Stimulated activated CD4-positive, alpha-beta T cell treated with anti-CD3 and anti-CD28 coated beads, Interleukin-15, amount 100 ng/mL, for 48 hours (primary cell): Measurements from ENCODE around the gene LAMC2.
"Not testable (repeated sequence)": the region's sequence is repeated elsewhere in the genome, so short reads cannot be mapped to it uniquely, and the experiment has no call there.

Experiments used
- DNase-seq, 2 donors: peaks; one replicate each; pipeline ENCODE4 v3.0.0-alpha.2; 2020; ENCODE audit warnings: low read depth in 2 of 2

Gene LAMC2

GRCh38 chr1:183185941-183186490, at the start of gene LAMC2:
LAMC2 (plus strand) TSS chr1:183186264; CDS start chr1:183186353, 89 bp downstream.
- DNase-seq, result peak in 1 of 2 donors; percentile 25

GRCh38 chr1:183137782-183138181, 48.3 kb upstream of the LAMC2 start:
- no peak for DNase-seq

- no peak for DNase-seq
Observed at GRCh38 chr1:183138301-183138700, 47.8 kb upstream of the LAMC2 start.

GRCh38 chr1:183139281-183139942, 46.7 kb upstream of the LAMC2 start:
- DNase-seq, result no peak

GRCh38 chr1:183140633-183141032, 45.4 kb upstream of the LAMC2 start:
- no peak for DNase-seq

- no peak for DNase-seq
Observed at GRCh38 chr1:183142171-183142570, 43.9 kb upstream of the LAMC2 start.

GRCh38 chr1:183143576-183144315, 42.3 kb upstream of the LAMC2 start:
- no peak for DNase-seq

- DNase-seq, result no peak
Observed at GRCh38 chr1:183144752-183145151, 41.3 kb upstream of the LAMC2 start.

GRCh38 chr1:183147735-183148134, 38.3 kb upstream of the LAMC2 start:
- DNase-seq, result no peak

- DNase-seq, result no peak
Observed at GRCh38 chr1:183148599-183148998, 37.5 kb upstream of the LAMC2 start.

GRCh38 chr1:183149273-183149672, 36.8 kb upstream of the LAMC2 start:
- DNase-seq, result no peak

GRCh38 chr1:183150032-183150431, 36.0 kb upstream of the LAMC2 start:
- DNase-seq, result not testable (repeated sequence)

GRCh38 chr1:183150445-183150844, 35.6 kb upstream of the LAMC2 start:
- no peak for DNase-seq

GRCh38 chr1:183152180-183152579, 33.9 kb upstream of the LAMC2 start:
- DNase-seq, result no peak

GRCh38 chr1:183155939-183156338, 30.1 kb upstream of the LAMC2 start:
- no peak for DNase-seq

GRCh38 chr1:183159960-183160359, 26.1 kb upstream of the LAMC2 start:
- no peak for DNase-seq

- no peak for DNase-seq
Observed at GRCh38 chr1:183161391-183161790, 24.7 kb upstream of the LAMC2 start.

GRCh38 chr1:183163316-183163715, 22.7 kb upstream of the LAMC2 start:
- DNase-seq, result no peak

- no peak for DNase-seq
Observed at GRCh38 chr1:183164340-183164739, 21.7 kb upstream of the LAMC2 start.

GRCh38 chr1:183164963-183165362, 21.1 kb upstream of the LAMC2 start:
- DNase-seq, result no peak

GRCh38 chr1:183165456-183165855, 20.6 kb upstream of the LAMC2 start:
- no peak for DNase-seq

GRCh38 chr1:183166454-183166853, 19.6 kb upstream of the LAMC2 start:
- no peak for DNase-seq

- DNase-seq, result no peak
Observed at GRCh38 chr1:183167676-183168075, 18.4 kb upstream of the LAMC2 start.
